ENCODE measurements around the gene SNRNP70. TPM values are rescaled to one million over a fixed set of nuclear protein-coding genes. Genes with fewer than 3 reads are reported as not detected.
A peak's percentile ranks its signal among the peaks of the same experiment; 100 is the strongest.
"Not testable (repeated sequence)": the region's sequence is repeated elsewhere in the genome, so short reads cannot be mapped to it uniquely, and the experiment has no call there.

The SNRNP70 gene
- total RNA-seq, 2 experiments from 2014 or later = 180 to 190 TPM

GRCh38 chr19:49118565-49119410, 33.5 kb downstream of the SNRNP70 start, which contains the start of gene C19orf73:
C19orf73 (minus strand) TSS chr19:49119143; CDS start chr19:49119022, 121 bp downstream.
- ChIA-PET POLR2A (no interaction called here), CTCF (interaction anchor here (1.0 to 5.6 kb wide), 7 partner anchors 9 to 125 kb away, joined by 3 to 48 read pairs (median 5); partner anchors contain the start of genes GYS1 and RUVBL2)
- Mint-ChIP-seq H3K9me3 (no peaks in the 10 kb centered on the region), H3K36me3 (no peaks in the 10 kb centered on the region), H3K4me3 (peak within 1 kb of the TSS; percentile 81), H3K27ac (peak within 1 kb of the TSS; percentile 84), H3K4me1 (ENCODE audit: low read depth) (peaks cover 28% of the 10 kb centered on the region), H3K27me3 (peaks cover 7% of the 10 kb centered on the region)
- intact Hi-C loops (cut with micrococcal nuclease) = loop anchor here (1.0 to 2.0 kb wide), 3 partner anchors 10 to 33 kb away; partner anchors contain the start of gene SNRNP70
- peak; percentile 96 for DNase-seq

GRCh38 chr19:49119411-49120324, 34.4 kb downstream of the SNRNP70 start, which contains the start of gene PPFIA3:
PPFIA3 (plus strand) TSS chr19:49119544; CDS start chr19:49127874, 8,330 bp downstream.
- intact Hi-C loops (cut with micrococcal nuclease) = loop anchor here (1.0 to 2.0 kb wide), 3 partner anchors 9 to 34 kb away; partner anchors contain the start of gene SNRNP70
- peak; percentile 31 for DNase-seq
- Mint-ChIP-seq H3K9me3 (no peaks in the 10 kb centered on the region), H3K27ac (peak within 1 kb of the TSS; percentile 84), H3K36me3 (no peaks in the 10 kb centered on the region), H3K4me3 (peak within 1 kb of the TSS; percentile 81), H3K27me3 (peaks cover 7% of the 10 kb centered on the region), H3K4me1 (ENCODE audit: low read depth) (peaks cover 25% of the 10 kb centered on the region)
- ChIA-PET POLR2A (no interaction called here), CTCF (interaction anchor here (0.6 to 1.8 kb wide), 4 partner anchors 22 to 126 kb away, joined by 3 to 8 read pairs (median 4); partner anchors contain the start of genes GYS1 and RUVBL2)

GRCh38 chr19:49120325-49120683, 35.1 kb downstream of the SNRNP70 start:
- intact Hi-C loops (cut with micrococcal nuclease) = no loop called here

GRCh38 chr19:49120868-49121267, 35.6 kb downstream of the SNRNP70 start:
- H3K4me1 Mint-ChIP-seq (ENCODE audit: low read depth) = peaks cover 21% of the 10 kb centered on the region
- intact Hi-C loops (cut with micrococcal nuclease) = no loop called here
- POLR2A ChIA-PET = no interaction called here
- H3K9me3 Mint-ChIP-seq = no peaks in the 10 kb centered on the region
- peaks cover 7% of the 10 kb centered on the region for H3K27me3 Mint-ChIP-seq
- no peaks in the 10 kb centered on the region for H3K36me3 Mint-ChIP-seq
- H3K4me3 Mint-ChIP-seq = peak overlapping the region; percentile 25
- H3K27ac Mint-ChIP-seq = no peak overlapping the region
- CTCF ChIA-PET = interaction anchor here (0.7 to 1.8 kb wide), 3 partner anchors 9 to 128 kb away, joined by 3 to 5 read pairs (median 4); partner anchors contain the start of genes GYS1 and RUVBL2
- DNase-seq = no peak

More at GRCh38 chr19:49120325-49120683, 35.1 kb downstream of the SNRNP70 start:
- ChIA-PET POLR2A (no interaction called here), CTCF (interaction anchor here (0.6 to 1.8 kb wide), 4 partner anchors 23 to 127 kb away, joined by 3 to 8 read pairs (median 4); partner anchors contain the start of genes GYS1 and RUVBL2)
- Mint-ChIP-seq H3K27ac (no peak overlapping the region), H3K9me3 (no peaks in the 10 kb centered on the region), H3K4me1 (ENCODE audit: low read depth) (peaks cover 21% of the 10 kb centered on the region), H3K36me3 (no peaks in the 10 kb centered on the region), H3K27me3 (peaks cover 7% of the 10 kb centered on the region), H3K4me3 (peak overlapping the region; percentile 25)
- DNase-seq = no peak

- DNase-seq; POLR2A ChIA-PET; H3K9me3 Mint-ChIP-seq; CTCF ChIA-PET; intact Hi-C loops (cut with micrococcal nuclease); H3K27ac Mint-ChIP-seq; H3K27me3 Mint-ChIP-seq; H3K36me3 Mint-ChIP-seq; H3K4me3 Mint-ChIP-seq: not testable (repeated sequence)
- H3K4me1 Mint-ChIP-seq (ENCODE audit: low read depth) = peaks cover 15% of the 10 kb centered on the region
Measured at GRCh38 chr19:49121841-49122240, 36.6 kb downstream of the SNRNP70 start.

GRCh38 chr19:49123285-49123684, 38.0 kb downstream of the SNRNP70 start:
- H3K4me3 Mint-ChIP-seq; H3K4me1 Mint-ChIP-seq (ENCODE audit: low read depth); intact Hi-C loops (cut with micrococcal nuclease); H3K36me3 Mint-ChIP-seq; H3K27me3 Mint-ChIP-seq; DNase-seq; H3K27ac Mint-ChIP-seq; POLR2A ChIA-PET; H3K9me3 Mint-ChIP-seq: not testable (repeated sequence)
- CTCF ChIA-PET = interaction anchor here (2.9 kb wide), 1 partner anchor 9 kb away, joined by 13 read pairs; the partner anchor contains the start of gene LIN7B

- H3K4me1 Mint-ChIP-seq (ENCODE audit: low read depth) = peaks cover 12% of the 10 kb centered on the region
- ChIA-PET POLR2A (interaction anchor here (0.6 kb wide), 1 partner anchor 28 kb away, joined by 3 read pairs; no protein-coding TSS in a partner anchor), CTCF (interaction anchor here (1.3 to 2.9 kb wide), 2 partner anchors 11 to 27 kb away, joined by 3 to 13 read pairs; partner anchors contain the start of gene LIN7B)
- intact Hi-C loops (cut with micrococcal nuclease) = no loop called here
- no peaks in the 10 kb centered on the region for H3K9me3 Mint-ChIP-seq
- H3K36me3 Mint-ChIP-seq = no peaks in the 10 kb centered on the region
- no peak for DNase-seq
- peaks cover 7% of the 10 kb centered on the region for H3K27me3 Mint-ChIP-seq
- H3K4me3 Mint-ChIP-seq = no peak overlapping the region
- H3K27ac Mint-ChIP-seq = no peak overlapping the region
Measured at GRCh38 chr19:49125025-49125731, 39.9 kb downstream of the SNRNP70 start.

GRCh38 chr19:49126575-49126974, 41.3 kb downstream of the SNRNP70 start:
- intact Hi-C loops (cut with micrococcal nuclease) = no loop called here
- Mint-ChIP-seq H3K4me3 (no peak overlapping the region), H3K4me1 (ENCODE audit: low read depth) (peaks cover 10% of the 10 kb centered on the region), H3K9me3 (no peaks in the 10 kb centered on the region), H3K36me3 (no peaks in the 10 kb centered on the region), H3K27me3 (no peaks in the 10 kb centered on the region), H3K27ac (no peak overlapping the region)
- ChIA-PET POLR2A (no interaction called here), CTCF (no interaction called here)
- DNase-seq = no peak

GRCh38 chr19:49127225-49127624, 42.0 kb downstream of the SNRNP70 start:
- H3K4me1 Mint-ChIP-seq (ENCODE audit: low read depth); H3K9me3 Mint-ChIP-seq; H3K4me3 Mint-ChIP-seq; intact Hi-C loops (cut with micrococcal nuclease); DNase-seq; H3K36me3 Mint-ChIP-seq; H3K27ac Mint-ChIP-seq; H3K27me3 Mint-ChIP-seq: not testable (repeated sequence)
- ChIA-PET POLR2A (interaction anchor here (0.6 to 1.9 kb wide), 3 partner anchors 12 to 21 kb away, joined by 3 to 5 read pairs (median 3); partner anchors contain the start of gene LIN7B), CTCF (interaction anchor here (0.9 to 2.9 kb wide), 5 partner anchors 13 to 133 kb away, joined by 3 to 15 read pairs (median 9); partner anchors contain the start of genes LIN7B and RUVBL2)

- ChIA-PET CTCF (interaction anchor here (0.6 to 2.9 kb wide), 12 partner anchors 10 to 134 kb away, joined by 3 to 15 read pairs (median 4); partner anchors contain the start of genes LIN7B and RUVBL2), POLR2A (interaction anchor here (0.6 to 1.9 kb wide), 4 partner anchors 14 to 71 kb away, joined by 3 to 5 read pairs (median 3); partner anchors contain the start of gene LIN7B)
- Mint-ChIP-seq H3K27me3 (no peaks in the 10 kb centered on the region), H3K36me3 (no peaks in the 10 kb centered on the region), H3K4me1 (ENCODE audit: low read depth) (peaks cover 13% of the 10 kb centered on the region), H3K9me3 (no peaks in the 10 kb centered on the region), H3K27ac (peak overlapping the region; percentile 78), H3K4me3 (peak overlapping the region; percentile 86)
- DNase-seq = peak; percentile 97
- intact Hi-C loops (cut with micrococcal nuclease) = loop anchor here (1.0 to 2.0 kb wide), 2 partner anchors 9 to 13 kb away; partner anchors contain the start of genes C19orf73, LIN7B and PPFIA3
Measured at GRCh38 chr19:49127674-49128544, 42.7 kb downstream of the SNRNP70 start.
